H1 (cell line): Measurements from ENCODE around the gene RHCG. TPM values are rescaled to one million over a fixed set of nuclear protein-coding genes. Genes with fewer than 3 reads are reported as not detected.

ENCODE experiments used
- BCL11A ChIP-seq, 2 experiments: IDR thresholded peaks; one replicate each; pipeline ENCODE4 v1.6.1; 2011; ENCODE audit warnings: low read depth in 2 of 2, low read length in 2 of 2, mild to moderate bottlenecking in 2 of 2
- CBX8 ChIP-seq: fragments of 300-800, 300-1000 bp; sonication (generic); IDR thresholded peaks from 2 replicates; pipeline ENCODE4 v1.7.1; 2016; ENCODE audit warnings: low read depth, low read length, borderline replicate concordance
- EGR1 ChIP-seq: IDR thresholded peaks from 2 replicates; pipeline ENCODE4 v1.6.1; 2011; ENCODE audit warnings: low read depth, low read length, borderline replicate concordance
- NANOG ChIP-seq: IDR thresholded peaks from 2 replicates; pipeline ENCODE4 v1.6.1; 2011; ENCODE audit warnings: low read length, low read depth, mild to moderate bottlenecking, inconsistent platforms; ENCODE audit not compliant: insufficient read depth, poor library complexity, severe bottlenecking
- POLR2A ChIP-seq, 2 experiments: IDR thresholded peaks; 1 replicate in 1 of 2; 2 replicates in 1 of 2; pipeline ENCODE4 v1.6.1; 2011; ENCODE audit warnings: low read depth in 2 of 2, low read length in 2 of 2, mild to moderate bottlenecking in 2 of 2; ENCODE audit errors: control extremely low read depth in 1 of 2
- POLR2AphosphoS5 ChIP-seq: IDR thresholded peaks from 2 replicates; pipeline ENCODE4 v1.6.1; 2011; ENCODE audit warnings: low read depth, low read length
- RNF2 ChIP-seq: fragments of 200-900, 300-1000 bp; sonication (generic); IDR thresholded peaks from 2 replicates; pipeline ENCODE4 v1.7.1; 2016; ENCODE audit warnings: borderline replicate concordance, low read depth, mild to moderate bottlenecking, antibody characterized with exemption, low read length; ENCODE audit not compliant: poor library complexity, severe bottlenecking; ENCODE audit errors: missing control alignments
- polyA plus RNA-seq, 7 experiments: library from polyadenylated mRNA; depleted of rRNA in 3 of 7; stranded (reverse) in 5 of 7; unstranded in 2 of 7; fragments of >200 nt in 5 of 7; fragments of 200-250 nt in 2 of 7; gene quantifications; 1 replicate in 5 of 7; 2 replicates in 1 of 7; 4 replicates in 1 of 7; pipeline versions ENCODE4 v1.2.1 to v1.2.3, GENCODE V29; 2011 to 2013; ENCODE audit warnings: missing spikeins in 2 of 7, mixed read lengths in 2 of 7
- total RNA-seq: library from RNA; stranded (reverse); fragmentation: NEBNext Ultra II Directional; extraction: Animal tissue kit (Norgen Biotek cat#: 25700); gene quantifications from 2 replicates; pipeline ENCODE4 v1.2.1, GENCODE V29; 2021

RHCG gene
- total and polyA plus RNA-seq, 2 of the 8 experiments (the other 6 are each of a cell fraction or from before 2014, with no cell fraction given), result 0.68 TPM; not detected in 1

DNA sequence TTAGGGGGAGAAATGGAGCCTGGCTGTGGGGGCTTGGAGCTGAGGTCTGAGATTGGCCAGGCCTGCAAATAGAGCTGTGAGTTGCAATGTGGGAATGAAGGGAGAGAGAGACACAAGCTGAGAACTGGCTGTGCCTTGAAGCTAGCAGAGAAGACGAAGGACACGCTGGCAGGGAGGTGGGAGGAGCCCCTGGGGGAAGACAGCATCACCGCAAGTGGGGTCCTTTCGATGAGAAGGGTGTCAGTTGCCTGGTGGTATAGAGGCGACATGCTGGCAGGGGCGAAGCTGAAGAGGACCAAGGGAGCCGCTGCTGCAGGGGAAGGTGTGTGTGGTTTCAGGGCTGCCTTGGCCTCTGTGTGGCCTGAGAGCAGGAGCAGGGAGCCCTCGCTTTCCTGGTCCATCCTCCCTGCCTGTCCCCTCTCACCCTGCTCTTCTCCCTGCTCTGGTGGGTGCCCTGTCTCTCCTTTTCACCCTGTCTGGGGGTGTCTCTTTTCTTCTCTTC is 5.5 kb downstream of the RHCG start (continued):
- TF ChIP-seq POLR2A (IDR thresholded peaks at IDR 0.05; ENCODE audit: control extremely low read depth in 1 of 2, low read depth in 2 of 2, low read length in 2 of 2), result no peak
- TF ChIP-seq EGR1, result no peak
- TF ChIP-seq RNF2, result no peak
- no peak for TF ChIP-seq BCL11A (IDR thresholded peaks at IDR 0.05; ENCODE audit: low read depth in 2 of 2, low read length in 2 of 2)
- TF ChIP-seq CBX8, result no peak
- TF ChIP-seq NANOG, result no peak
- no peak for TF ChIP-seq POLR2AphosphoS5
